Adipocyte (in vitro differentiated cells): ENCODE data around the gene VSNL1.
A peak's percentile ranks its signal among the peaks of the same experiment; 100 is the strongest.

ENCODE experiments used
- DNase-seq: peaks from one replicate; pipeline ENCODE4 v3.0.0-alpha.2; 2015; ENCODE audit warnings: low read depth
- H3K27me3 ChIP-seq: replicated peaks from 2 replicates; pipeline ENCODE4 v1.7.0; 2013; ENCODE audit warnings: mild to moderate bottlenecking, low read length, moderate library complexity; ENCODE audit not compliant: control insufficient read depth, insufficient read depth
- H3K36me3 ChIP-seq: 2 replicates; pipeline ENCODE4 v1.7.0; 2013; ENCODE audit warnings: low read length, mild to moderate bottlenecking, moderate library complexity; ENCODE audit not compliant: control insufficient read depth, insufficient read depth, severe bottlenecking
- H3K4me1 ChIP-seq: 2 replicates; pipeline ENCODE4 v1.7.0; 2013; ENCODE audit warnings: mild to moderate bottlenecking, low read length, moderate library complexity; ENCODE audit not compliant: control insufficient read depth, insufficient read depth
- H3K4me3 ChIP-seq: 2 replicates; pipeline ENCODE4 v1.7.0; 2013; ENCODE audit warnings: mild to moderate bottlenecking, low read length, moderate library complexity
- H3K9ac ChIP-seq: 2 replicates; pipeline ENCODE4 v1.7.0; 2013; ENCODE audit warnings: mild to moderate bottlenecking, low read length, moderate library complexity
- H3K9me3 ChIP-seq: 2 replicates; pipeline ENCODE4 v1.7.0; 2013; ENCODE audit warnings: mild to moderate bottlenecking, low read length, moderate library complexity; ENCODE audit not compliant: control insufficient read depth

VSNL1 gene

GRCh38 chr2:17573085-17573803, 32.7 kb downstream of the VSNL1 start:
- DNase-seq: peak; percentile 52

GRCh38 chr2:17573804-17574175, 33.3 kb downstream of the VSNL1 start:
- no peak for DNase-seq
- Histone ChIP-seq H3K36me3 (no peaks in the 10 kb centered on the region), H3K4me3 (no peak overlapping the region), H3K27me3 (no peaks in the 10 kb centered on the region), H3K9me3 (no peaks in the 10 kb centered on the region), H3K9ac (no peak overlapping the region), H3K4me1 (peaks cover 4% of the 10 kb centered on the region)

More at GRCh38 chr2:17573085-17573803, 32.7 kb downstream of the VSNL1 start:
- H3K27me3 ChIP-seq: no peaks in the 10 kb centered on the region
- peaks cover 4% of the 10 kb centered on the region for H3K4me1 ChIP-seq
- H3K36me3 ChIP-seq: no peaks in the 10 kb centered on the region
- no peaks in the 10 kb centered on the region for H3K9me3 ChIP-seq
- H3K9ac ChIP-seq: no peak overlapping the region
- no peak overlapping the region for H3K4me3 ChIP-seq

- H3K9me3 ChIP-seq: no peaks in the 10 kb centered on the region
- no peak overlapping the region for H3K4me3 ChIP-seq
- no peak overlapping the region for H3K9ac ChIP-seq
- peaks cover 4% of the 10 kb centered on the region for H3K4me1 ChIP-seq
- no peaks in the 10 kb centered on the region for H3K27me3 ChIP-seq
- DNase-seq: no peak
- no peaks in the 10 kb centered on the region for H3K36me3 ChIP-seq
Measured at GRCh38 chr2:17574406-17575073, 34.0 kb downstream of the VSNL1 start.

GRCh38 chr2:17576802-17577201, 36.3 kb downstream of the VSNL1 start:
- Histone ChIP-seq H3K27me3 (no peaks in the 10 kb centered on the region), H3K4me1 (peaks cover 4% of the 10 kb centered on the region), H3K36me3 (no peaks in the 10 kb centered on the region), H3K4me3 (no peak overlapping the region), H3K9ac (no peak overlapping the region), H3K9me3 (no peaks in the 10 kb centered on the region)
- no peak for DNase-seq

GRCh38 chr2:17578466-17578928, 38.0 kb downstream of the VSNL1 start:
- Histone ChIP-seq H3K4me3 (no peak overlapping the region), H3K9me3 (no peaks in the 10 kb centered on the region), H3K4me1 (peaks cover 4% of the 10 kb centered on the region), H3K27me3 (no peaks in the 10 kb centered on the region), H3K36me3 (no peaks in the 10 kb centered on the region), H3K9ac (no peak overlapping the region)
- DNase-seq: no peak

- Histone ChIP-seq H3K4me1 (no peaks in the 10 kb centered on the region), H3K9ac (no peak overlapping the region), H3K36me3 (no peaks in the 10 kb centered on the region), H3K9me3 (no peaks in the 10 kb centered on the region), H3K27me3 (no peaks in the 10 kb centered on the region), H3K4me3 (no peak overlapping the region)
- no peak for DNase-seq
Measured at GRCh38 chr2:17579605-17580318, 39.3 kb downstream of the VSNL1 start.

- Histone ChIP-seq H3K4me1 (no peaks in the 10 kb centered on the region), H3K27me3 (no peaks in the 10 kb centered on the region), H3K36me3 (no peaks in the 10 kb centered on the region), H3K9ac (no peak overlapping the region), H3K4me3 (no peak overlapping the region), H3K9me3 (no peaks in the 10 kb centered on the region)
- no peak for DNase-seq
Measured at GRCh38 chr2:17580319-17580715, 39.8 kb downstream of the VSNL1 start.

- Histone ChIP-seq H3K4me3 (no peak overlapping the region), H3K9me3 (no peaks in the 10 kb centered on the region), H3K9ac (no peak overlapping the region)
Measured at GRCh38 chr2:17581831-17582230, 41.3 kb downstream of the VSNL1 start.

GRCh38 chr2:17583166-17583565, 42.7 kb downstream of the VSNL1 start:
- DNase-seq: no peak
- Histone ChIP-seq H3K27me3 (peaks cover 7% of the 10 kb centered on the region), H3K36me3 (no peaks in the 10 kb centered on the region), H3K4me1 (no peaks in the 10 kb centered on the region), H3K9ac (no peak overlapping the region), H3K4me3 (no peak overlapping the region), H3K9me3 (no peaks in the 10 kb centered on the region)

More at GRCh38 chr2:17581831-17582230, 41.3 kb downstream of the VSNL1 start:
- Histone ChIP-seq H3K4me1 (no peaks in the 10 kb centered on the region), H3K36me3 (no peaks in the 10 kb centered on the region), H3K27me3 (peaks cover 2% of the 10 kb centered on the region)
- no peak for DNase-seq

GRCh38 chr2:17583646-17584045, 43.1 kb downstream of the VSNL1 start:
- no peak for DNase-seq
- H3K9ac ChIP-seq: no peak overlapping the region
- H3K4me3 ChIP-seq: no peak overlapping the region
- H3K9me3 ChIP-seq: no peaks in the 10 kb centered on the region
- peaks cover 7% of the 10 kb centered on the region for H3K27me3 ChIP-seq
- H3K4me1 ChIP-seq: no peaks in the 10 kb centered on the region
- no peaks in the 10 kb centered on the region for H3K36me3 ChIP-seq

- Histone ChIP-seq H3K4me1 (no peaks in the 10 kb centered on the region), H3K9me3 (no peaks in the 10 kb centered on the region), H3K4me3 (no peak overlapping the region), H3K36me3 (no peaks in the 10 kb centered on the region), H3K27me3 (peaks cover 7% of the 10 kb centered on the region), H3K9ac (no peak overlapping the region)
- no peak for DNase-seq
Measured at GRCh38 chr2:17584689-17585088, 44.2 kb downstream of the VSNL1 start.
